HL-60/S4 (cell line): ENCODE data around the gene GRAP2.
"Not testable (repeated sequence)": the region's sequence is repeated elsewhere in the genome, so short reads cannot be mapped to it uniquely, and the experiment has no call there.

ENCODE experiments used
- in situ Hi-C: fragments of 300-500 bp; cut with MboI; formaldehyde crosslinking; loops from 2 replicates; pipeline ENCODE4 v1.14.3; 2022; ENCODE audit warnings: low sequenced_read_pairs

The GRAP2 gene

DNA sequence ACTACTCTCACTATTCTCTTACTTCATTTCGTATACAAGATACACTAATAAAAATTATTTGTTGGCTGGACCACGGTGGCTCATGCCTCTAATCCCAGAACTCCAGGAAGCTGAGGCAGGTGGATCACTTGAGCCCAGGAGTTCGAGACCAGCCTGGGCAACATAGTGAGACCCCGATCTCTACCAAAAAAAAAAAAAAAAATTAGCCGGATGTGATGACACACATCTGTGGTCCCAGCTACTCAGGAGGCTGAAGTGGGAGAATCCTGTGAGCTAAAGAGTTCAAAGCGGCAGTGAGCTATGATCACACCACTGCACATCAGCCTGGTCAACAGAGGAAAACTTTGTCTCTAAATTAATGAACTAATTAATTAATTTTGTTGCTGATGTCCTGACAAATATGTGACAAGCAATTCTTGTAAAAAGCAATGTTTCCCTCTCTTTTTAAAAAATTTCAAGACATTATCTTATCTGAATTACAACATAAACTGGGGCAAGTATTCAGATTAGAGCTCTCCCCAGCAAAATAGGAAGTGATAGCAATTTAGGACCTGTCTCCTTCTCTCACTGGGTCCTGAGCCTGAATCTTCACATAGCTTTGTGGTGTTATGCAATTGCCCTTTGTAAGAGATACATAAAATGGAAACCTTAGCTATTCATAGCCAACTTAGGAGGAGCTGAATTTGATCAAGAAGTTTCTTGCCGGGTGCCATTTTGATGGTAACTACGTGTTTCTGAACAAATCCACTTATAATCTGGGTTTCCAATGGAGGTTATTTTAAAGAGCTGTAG, 41.8 kb downstream of the GRAP2 start:
- in situ Hi-C loops, result no loop called here

DNA sequence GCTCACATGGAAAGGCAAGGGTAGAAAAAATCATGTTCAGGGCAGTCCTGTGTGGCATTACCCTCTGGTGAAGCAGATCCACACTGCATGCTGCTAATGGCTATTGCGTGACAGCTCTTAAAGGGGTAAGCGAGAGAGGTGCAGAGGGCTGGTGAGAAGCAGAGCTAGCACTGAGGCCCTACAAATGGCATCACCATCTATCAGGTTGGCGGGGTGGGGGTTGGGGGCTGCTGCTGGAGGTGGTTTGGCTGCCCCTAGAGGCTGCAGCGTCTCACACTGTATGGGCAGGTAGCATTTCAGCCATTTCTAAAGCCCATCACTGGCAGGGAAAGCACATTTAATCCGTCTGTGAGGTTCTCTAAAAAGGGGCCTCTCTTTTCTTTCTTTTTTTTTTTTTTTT, 42.5 kb downstream of the GRAP2 start:
- in situ Hi-C loops, result no loop called here

DNA sequence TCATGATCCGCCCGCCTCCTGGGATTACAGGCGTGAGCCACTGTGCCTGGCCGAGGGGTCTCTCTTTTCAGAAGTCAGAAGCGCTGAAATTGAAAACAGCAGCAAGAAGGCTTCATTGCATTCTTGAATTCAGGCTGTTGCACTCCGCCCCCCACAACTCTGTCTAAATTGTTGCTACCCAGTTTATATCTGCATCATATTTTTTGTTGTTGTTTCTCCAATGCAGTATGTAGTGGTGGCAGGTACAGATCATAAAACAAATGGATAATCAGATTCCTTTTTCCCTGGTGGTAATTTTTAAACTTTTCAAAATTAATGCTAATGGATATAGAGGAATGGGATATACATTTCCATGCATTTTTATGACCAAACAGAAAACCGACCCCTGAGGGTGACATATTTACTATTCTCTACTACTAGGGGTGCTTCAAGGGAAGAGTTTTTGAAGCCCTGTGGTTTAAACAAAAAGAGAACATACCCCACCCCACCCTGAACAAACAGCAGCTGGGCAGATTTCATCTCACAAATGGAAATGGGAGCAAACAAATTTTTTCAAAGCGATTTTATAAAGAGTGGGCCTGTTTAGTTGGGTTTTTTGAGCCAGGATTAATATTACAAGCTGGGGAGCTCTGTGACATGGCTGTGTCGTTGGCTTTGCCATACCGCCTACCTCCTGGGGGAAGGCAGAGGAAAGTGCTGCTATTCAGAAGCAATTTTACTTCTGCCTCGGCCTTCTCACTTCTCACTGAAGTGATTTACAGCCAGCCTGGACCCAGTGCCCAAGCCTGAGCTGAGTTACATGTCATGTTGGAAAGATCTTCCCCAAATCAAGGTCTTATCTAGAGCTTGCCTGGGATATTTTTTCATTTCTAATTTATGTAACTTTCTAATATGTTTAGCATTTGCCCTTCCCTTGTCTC, 43.3 kb downstream of the GRAP2 start:
- in situ Hi-C loops, result no loop called here

DNA sequence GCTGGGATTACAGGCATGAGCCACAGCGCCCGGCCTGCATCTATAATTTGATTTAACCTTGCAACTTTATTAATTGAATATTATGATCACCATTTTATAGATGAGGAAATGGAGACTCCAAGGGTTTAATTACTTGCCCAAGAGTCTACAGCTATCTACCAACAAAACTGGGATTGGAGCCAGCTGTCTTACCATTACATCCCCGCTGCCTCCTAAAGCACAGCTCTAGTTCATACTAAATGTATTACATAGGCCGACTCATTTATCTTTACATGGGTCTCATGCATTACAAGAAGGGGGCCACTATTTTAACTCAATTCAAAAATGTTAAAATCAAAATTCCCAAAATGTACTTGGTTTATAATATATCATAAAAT, 45.2 kb downstream of the GRAP2 start:
- in situ Hi-C loops, result no loop called here

DNA sequence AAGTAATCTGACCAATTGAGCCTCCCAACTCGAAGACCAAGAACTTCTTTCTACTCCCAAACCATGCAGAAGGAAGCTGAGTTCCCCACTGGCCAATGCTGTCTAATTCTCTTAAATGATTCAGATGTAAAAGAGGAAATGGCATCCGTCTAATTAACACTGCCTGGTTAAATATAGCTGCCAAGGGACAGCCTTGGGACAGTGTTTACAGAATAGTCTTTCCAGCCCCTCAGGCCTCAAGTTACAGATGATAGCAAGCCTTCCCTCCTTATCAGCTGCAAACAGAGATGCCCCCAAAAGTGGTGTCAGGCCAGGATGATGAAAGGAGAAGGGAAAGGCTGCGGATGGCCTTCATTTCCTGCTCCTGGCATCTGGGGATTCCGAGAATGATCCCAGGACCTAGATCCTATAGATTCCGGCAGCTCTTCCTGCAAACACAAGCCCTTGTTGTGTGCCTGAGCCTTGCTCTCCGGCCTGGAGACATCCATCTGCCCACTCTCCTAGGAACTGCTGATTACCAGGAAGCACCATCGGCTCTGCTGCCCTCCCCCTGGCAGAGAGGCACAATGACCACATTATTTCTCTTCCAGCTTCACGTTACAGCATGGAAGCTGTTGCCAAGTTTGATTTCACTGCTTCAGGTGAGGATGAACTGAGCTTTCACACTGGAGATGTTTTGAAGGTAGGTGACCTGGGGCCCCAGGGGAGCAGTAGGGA, 45.8 kb downstream of the GRAP2 start:
- in situ Hi-C loops, result no loop called here

DNA sequence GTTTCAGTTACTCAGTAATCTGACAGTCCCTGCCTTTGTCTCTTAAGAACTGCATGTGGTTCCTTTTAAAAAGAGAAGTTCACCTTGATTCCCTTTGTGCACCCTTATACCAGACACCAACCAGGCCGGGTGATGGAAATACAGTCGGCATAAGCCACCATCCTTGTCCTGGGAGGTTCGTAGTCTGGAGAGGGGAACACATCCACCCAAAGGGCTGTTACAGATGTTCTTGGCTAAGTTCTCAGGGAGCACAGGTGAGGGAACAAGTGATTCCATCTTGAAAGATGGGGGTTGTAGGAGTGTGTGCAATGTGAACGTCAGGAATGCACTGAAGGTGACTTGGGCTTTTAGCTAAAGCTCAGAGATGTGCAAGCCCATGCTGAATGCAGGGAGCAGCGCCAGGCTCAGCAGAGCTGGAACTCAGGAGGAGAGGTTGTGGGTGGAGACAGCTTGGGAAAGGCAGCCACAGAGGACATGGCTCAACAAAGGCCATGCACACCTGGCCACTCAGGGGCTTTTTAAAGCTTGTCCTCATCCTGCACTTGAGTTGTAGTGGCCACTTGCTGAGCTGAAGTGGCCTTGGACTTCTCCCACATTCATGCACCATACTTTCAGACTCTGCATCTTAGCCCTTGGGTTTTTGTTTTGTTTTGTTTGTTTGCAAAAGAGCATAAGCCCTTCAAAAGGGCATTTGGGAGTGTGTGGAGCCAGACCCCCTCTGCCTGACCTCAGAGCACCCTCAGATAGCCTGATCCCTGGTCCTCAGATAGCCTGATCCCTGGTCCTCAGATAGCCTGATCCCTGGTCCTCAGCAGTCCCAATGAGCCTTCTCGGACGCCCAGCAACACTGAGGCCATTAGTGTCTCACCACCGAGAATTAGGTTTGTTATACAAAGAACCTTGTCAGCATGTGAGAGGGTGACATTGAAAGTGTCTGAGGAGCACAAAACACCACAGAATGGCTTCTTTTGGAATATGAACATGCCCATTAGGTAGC, 46.6 kb downstream of the GRAP2 start:
- in situ Hi-C loops, result no loop called here

DNA sequence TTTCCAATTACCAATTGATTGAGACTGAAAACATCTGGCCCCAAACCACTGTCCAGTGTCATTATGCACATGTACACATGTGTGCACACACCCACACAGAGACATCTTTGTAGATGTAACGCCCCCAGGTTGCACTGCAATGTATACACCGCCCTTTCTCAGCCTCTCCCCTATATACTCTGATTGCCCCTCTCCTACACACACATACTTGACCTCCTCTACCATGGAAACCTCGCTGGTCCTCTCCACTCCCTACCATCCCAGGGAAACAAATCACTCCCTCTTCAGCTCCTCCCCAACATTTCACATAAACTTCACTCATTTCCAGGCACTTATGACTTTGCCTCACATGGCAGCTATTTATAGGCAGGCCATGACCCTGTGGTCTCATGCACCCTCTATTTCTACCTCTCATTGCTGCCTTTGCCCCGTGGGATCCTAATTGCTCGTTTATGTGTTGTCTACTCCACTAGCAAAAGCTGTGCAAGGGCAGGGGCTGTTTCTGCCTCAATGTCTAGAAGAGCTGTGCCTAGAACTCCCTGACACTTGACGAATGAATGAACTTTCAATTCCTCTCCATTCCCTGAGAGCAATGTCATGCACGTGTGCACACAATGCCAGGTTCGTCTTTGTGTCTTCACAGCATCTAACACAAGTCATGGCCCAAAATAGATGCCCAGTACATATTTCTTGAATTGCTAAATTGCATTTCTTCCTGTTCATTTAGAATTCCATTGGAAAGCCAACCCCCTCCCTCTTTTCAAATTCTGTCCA, 49.3 kb downstream of the GRAP2 start:
- in situ Hi-C loops, result no loop called here

DNA sequence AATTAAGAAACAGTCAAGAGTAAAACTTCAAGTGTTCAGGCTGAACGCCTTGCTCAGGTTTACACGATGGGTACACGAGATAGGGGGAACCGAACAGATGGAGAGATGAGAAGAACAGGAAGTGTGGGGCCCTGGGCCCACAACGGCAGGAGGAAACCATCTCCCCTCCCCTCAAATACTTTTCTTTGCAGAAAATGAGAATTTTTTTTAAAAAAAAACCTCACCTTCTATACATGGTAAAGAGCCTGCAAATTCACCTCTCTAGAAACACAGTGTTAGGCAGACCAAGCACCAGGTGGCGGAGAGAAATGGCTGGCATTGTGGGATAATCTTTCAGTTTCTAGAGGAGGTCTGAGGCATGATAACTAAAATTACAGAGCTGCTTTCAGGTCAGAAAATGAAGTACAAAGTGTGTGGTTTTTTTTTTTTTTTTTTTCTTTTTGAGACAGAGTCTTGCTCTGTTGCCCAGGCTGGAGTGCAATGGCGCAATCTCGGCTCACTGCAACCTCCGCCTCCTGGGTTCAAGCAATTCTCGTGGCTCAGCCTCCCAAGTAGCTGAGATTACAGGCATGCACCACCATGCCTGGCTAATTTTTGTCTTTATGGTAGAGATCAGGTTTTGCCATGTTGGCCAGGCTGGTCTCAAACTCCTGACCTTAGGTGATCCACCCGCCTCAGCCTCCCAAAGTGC, 50.9 kb downstream of the GRAP2 start:
- in situ Hi-C loops, result not testable (repeated sequence)

DNA sequence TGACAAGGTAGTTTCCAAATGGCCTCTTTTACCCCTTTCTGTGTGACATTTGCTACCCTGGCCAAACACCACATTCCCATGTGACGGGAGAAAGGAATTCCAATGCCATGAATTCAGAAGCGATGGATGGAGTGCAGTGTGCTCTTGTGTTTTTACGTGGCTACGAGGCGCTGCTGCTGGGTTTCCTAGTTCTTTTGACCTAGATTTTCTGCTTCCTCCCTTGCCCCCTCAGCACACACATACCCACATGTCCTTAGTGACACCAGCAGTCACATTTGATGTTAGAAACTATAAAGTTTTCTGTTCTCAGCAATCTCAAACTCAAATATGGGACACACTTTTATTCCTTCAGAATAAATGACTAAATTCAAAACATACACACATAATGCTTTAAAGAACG, 51.5 kb downstream of the GRAP2 start:
- in situ Hi-C loops, result no loop called here

DNA sequence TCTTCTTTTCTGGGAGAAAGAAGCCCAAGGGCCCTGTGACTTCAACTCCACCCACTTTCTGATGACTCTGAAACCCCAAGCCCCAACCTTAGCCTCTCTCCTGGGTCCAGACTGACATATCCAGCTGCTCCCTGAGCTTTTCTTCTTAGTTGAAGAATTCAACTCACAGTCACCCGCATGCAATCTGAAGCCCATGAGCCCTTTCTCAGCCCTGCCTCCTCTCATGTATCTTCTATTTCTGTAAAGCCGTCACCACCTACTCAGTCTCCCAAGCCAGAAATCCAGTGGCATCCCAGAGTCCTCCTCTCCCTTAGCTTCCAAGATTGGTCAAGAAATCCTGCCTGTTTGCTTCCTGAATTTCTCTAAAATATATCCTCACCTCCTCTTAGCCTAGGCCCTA, 52.2 kb downstream of the GRAP2 start:
- in situ Hi-C loops, result no loop called here

DNA sequence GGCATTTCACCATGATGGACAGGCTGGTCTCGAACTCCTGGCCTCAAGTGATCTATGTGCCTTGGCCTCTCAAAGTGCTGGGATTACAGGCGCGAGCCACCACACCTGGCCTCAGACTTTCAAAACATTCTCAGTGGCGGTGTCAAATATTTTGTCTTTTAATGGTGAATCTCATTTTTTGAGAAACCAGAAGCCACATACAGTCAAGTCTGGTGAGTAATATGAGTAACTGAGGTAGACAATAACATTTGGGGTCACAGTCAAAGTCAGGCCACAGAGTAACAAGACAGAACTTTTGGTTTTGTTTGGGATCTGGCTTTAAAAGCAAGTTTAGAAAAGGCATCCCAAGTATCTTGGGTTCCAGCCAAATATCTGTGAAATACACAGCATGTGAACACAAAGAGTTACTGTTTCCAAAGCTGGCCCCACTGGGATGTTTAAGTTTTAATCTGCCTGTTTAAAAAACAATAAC, 53.7 kb downstream of the GRAP2 start:
- in situ Hi-C loops, result no loop called here

DNA sequence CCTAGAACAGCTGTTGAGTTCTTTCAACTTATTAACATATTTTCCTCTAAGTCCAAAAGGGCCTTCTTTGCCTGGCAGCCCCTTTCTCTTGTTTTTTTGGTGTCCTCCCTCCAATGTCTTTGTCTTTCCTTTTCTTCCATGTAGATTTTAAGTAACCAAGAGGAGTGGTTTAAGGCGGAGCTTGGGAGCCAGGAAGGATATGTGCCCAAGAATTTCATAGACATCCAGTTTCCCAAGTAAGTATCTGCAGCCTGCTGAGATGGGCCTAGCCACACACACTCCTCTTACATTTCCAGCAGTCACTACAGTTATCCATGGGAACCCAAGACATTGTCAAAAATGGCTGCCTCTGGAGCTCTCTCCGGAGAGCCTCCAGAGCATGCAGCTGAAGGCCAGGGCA, 54.8 kb downstream of the GRAP2 start:
- in situ Hi-C loops, result no loop called here

DNA sequence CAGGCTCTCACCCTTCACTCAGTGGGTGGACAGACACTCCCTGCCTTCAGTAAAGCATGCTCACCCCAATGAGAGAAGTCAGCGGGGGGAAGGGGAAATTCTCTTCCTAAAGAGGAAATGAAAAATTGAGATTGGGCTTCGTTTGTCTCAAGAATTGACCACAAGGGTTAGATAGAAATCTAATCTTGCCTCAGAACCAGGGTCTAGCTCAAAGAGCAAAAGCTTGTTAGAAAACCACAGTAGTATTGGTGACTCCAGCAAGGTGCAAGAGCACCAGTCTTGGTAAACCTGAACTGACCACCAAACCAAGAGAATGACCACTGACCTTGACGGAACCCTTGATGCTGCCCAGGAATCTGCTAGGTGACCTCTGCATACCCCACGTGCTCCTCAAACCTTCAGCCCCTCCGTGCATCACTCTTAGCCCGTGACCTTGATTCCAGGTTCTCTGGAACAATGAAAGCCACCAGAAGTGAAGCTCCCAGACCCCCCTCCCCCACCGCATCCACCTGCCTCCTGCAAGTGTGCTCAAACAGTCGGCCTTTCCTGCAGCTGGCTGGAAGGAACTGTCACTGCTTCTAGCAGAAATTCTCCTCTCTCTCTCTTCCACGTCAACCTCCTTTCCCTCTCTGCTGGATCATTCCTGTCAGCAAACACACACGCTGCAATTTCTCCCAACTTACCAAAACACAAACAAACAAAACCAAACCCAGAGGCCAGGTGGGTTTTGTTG, 56.2 kb downstream of the GRAP2 start:
- in situ Hi-C loops, result no loop called here

DNA sequence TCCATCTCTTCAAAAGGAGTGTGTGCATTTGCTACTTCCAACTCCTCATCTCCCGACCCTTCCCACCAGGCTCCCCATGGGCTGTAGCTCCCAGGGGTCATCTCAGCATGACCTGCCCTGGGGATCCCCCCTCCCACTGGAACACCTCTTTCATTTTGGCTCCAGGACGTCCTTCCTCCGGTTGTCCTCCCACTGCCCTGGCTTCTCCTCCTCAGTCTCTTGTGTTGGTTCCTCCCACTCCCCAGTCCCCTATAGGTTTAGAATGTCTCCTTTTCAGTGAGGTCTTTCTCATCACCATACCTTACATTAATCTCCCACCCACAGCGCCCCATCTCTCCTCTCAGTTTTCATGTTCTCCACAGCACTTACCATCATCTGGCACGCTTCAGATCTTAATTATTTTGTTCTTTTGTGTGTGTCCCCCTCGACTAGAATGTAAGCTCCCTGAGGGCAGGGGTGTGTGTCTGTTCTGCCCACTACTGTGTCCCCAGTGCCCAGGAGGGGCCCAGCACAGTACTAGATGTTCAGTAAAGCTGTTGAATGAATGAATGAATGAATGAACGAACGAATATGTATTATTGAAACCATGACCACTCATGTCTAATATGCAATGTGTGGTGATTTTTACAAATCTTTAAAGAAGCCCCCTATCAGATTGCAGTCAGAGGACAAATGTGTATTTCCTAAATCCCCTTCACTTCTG, 57.3 kb downstream of the GRAP2 start:
- in situ Hi-C loops, result no loop called here

DNA sequence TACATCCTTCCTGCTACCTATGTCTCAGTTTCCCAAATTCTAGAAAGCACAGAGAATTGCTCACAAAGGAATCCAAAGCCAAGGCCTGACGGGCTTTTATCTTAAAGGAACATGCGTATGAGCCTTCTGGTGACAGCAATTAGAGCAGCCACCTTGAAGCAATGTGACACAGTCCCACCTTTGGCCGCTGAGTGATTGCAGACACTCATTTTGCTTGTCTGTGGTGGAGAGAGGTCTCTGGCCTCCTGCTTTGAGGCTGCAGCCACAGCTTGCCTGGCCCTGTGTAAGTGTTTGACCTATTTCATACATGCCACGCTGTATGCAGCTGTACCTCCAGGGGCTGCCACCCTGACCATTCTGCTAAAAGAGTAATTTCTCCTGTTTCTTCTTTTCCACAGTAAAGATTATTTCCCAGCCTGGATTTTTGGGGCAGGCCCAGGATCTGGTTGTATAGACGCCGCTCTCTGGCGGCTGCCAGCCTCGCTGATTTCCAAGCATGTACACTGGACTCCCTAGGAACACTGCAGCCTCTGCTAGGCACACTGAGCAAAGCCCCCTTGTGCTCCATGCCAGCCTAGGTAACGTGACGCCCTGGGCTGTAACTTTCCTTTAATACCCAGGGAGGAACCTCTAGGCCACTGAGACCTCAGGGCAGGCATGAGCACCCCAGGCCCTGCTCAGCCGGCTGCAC, 58.2 kb downstream of the GRAP2 start:
- in situ Hi-C loops, result no loop called here

DNA sequence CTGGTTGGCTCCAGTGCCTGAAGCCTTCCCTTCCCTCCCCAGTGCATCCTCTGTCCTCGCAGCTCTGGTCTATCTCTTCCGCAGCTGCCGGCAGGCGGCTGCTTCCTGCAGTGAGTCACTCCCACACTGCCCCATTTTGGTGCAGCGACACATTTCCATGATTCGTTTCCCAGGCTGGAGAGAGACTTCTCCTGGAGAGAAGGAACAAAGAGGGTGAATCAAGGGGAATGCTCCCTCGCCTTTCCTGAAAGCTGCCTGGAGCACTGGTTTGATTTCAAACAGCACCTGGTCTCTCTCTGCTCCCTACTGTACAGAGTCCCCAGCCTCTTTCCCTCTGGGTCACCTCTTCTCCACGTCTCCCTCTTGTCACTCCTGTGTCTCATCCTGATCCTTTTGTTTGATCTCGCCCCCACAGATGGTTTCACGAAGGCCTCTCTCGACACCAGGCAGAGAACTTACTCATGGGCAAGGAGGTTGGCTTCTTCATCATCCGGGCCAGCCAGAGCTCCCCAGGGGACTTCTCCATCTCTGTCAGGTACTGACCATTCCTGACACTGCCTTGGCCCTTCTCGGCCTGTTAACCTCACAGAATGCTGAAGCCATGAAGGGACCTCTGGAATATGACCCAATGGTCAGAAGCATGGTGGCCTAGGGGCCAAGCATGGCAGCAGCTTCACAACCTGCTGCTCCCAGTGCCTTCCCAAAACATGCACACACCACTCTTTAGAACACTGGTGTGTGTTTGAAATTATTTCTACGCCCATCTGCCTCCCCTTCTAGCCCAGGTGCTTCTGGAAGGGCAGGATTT, 59.0 kb downstream of the GRAP2 start, which contains the start of gene TMA7B:
TSS of gene TMA7B (plus strand) at position 758 of the 808 bp plus-strand sequence. CDS start 3,978 bp downstream, outside the sequence.
- in situ Hi-C loops, result no loop called here
